GM12801 (cell line): ENCODE data around the gene SLC15A1.

Experiments
- CTCF ChIP-seq: IDR thresholded peaks from one replicate; pipeline ENCODE4 v1.5.1; 2011; ENCODE audit warnings: control low read depth; ENCODE audit not compliant: insufficient read length; ENCODE audit errors: extremely low read depth

Gene SLC15A1

GRCh38 chr13:98765996-98766519 is 13.6 kb upstream of the SLC15A1 start:
- no peak for TF ChIP-seq CTCF

GRCh38 chr13:98761986-98762616 is 9.6 kb upstream of the SLC15A1 start:
- no peak for TF ChIP-seq CTCF

GRCh38 chr13:98761126-98761985 is 8.9 kb upstream of the SLC15A1 start:
- no peak for TF ChIP-seq CTCF

GRCh38 chr13:98755729-98756128 is 3.3 kb upstream of the SLC15A1 start:
- no peak for TF ChIP-seq CTCF

- TF ChIP-seq CTCF: no peak
These were observed 2.6 kb upstream of the SLC15A1 start for GRCh38 chr13:98755116-98755515.

GRCh38 chr13:98751861-98752466 is 508 bp downstream of the SLC15A1 start:
- no peak for TF ChIP-seq CTCF

GRCh38 chr13:98751367-98751782 is 1.1 kb downstream of the SLC15A1 start:
- TF ChIP-seq CTCF: no peak
